Suprapubic skin (tissue), 4 donors: ENCODE data around the gene CSRP1. TPM values are rescaled to one million over a fixed set of nuclear protein-coding genes. Genes with fewer than 3 reads are reported as not detected.

ENCODE experiments used
- DNase-seq, 2 donors: peaks; one replicate each; pipeline ENCODE4 v3.0.0-alpha.2; 2019; ENCODE audit warnings: low spot score in 2 of 2
- H3K27ac ChIP-seq: fragments of 200-600 bp; sonication (generic); one replicate; pipeline ENCODE4 v1.5.1; 2019
- H3K27me3 ChIP-seq: fragments of 200-600 bp; sonication (generic); one replicate; pipeline ENCODE4 v1.5.1; 2019
- H3K36me3 ChIP-seq: fragments of 200-600 bp; sonication (generic); one replicate; pipeline ENCODE4 v1.5.1; 2019
- H3K4me1 ChIP-seq: fragments of 200-600 bp; sonication (generic); one replicate; pipeline ENCODE4 v1.5.1; 2019
- H3K4me3 ChIP-seq: fragments of 200-600 bp; sonication (generic); one replicate; pipeline ENCODE4 v1.5.1; 2019; ENCODE audit warnings: mild to moderate bottlenecking
- H3K9me3 ChIP-seq: fragments of 200-600 bp; sonication (generic); one replicate; pipeline ENCODE4 v1.5.1; 2019
- EP300 ChIP-seq: sonication (generic); formaldehyde crosslinking; IDR thresholded peaks from one replicate; pipeline ENCODE4 v1.6.1; 2017; ENCODE audit warnings: antibody characterized with exemption
- POLR2A ChIP-seq, 2 donors: fragments of 450-650 bp; IDR thresholded peaks; one replicate each; pipeline ENCODE4 v1.6.1; 2017; ENCODE audit warnings: antibody characterized with exemption in 2 of 2, mild to moderate bottlenecking in 2 of 2, moderate library complexity in 2 of 2
- POLR2AphosphoS5 ChIP-seq, 3 donors: sonication (generic); formaldehyde crosslinking; IDR thresholded peaks; one replicate each; pipeline ENCODE4 v1.6.1; 2017; ENCODE audit warnings: antibody characterized with exemption in 3 of 3
- whole genome bisulfite sequencing: methylation state at CpG from one replicate; pipeline ENCODE4 v1.1.5; 2018; 5-methylcytosine and 5-hydroxymethylcytosine counted together
- total RNA-seq, 4 donors: library from RNA; depleted of rRNA; stranded (reverse); fragments of >200 nt; gene quantifications; one replicate each; pipeline ENCODE4 v1.1.0, GENCODE V29; 2016
- TF ChIP-seq, protein P1 (sequence below), 2 donors: fragments of 200-600 bp in 1 of 2; fragments of 450-650 bp in 1 of 2; sonication (generic) in 1 of 2; IDR thresholded peaks; one replicate each; pipeline ENCODE4 v1.5.1; 2016 to 2019; ENCODE audit warnings: antibody characterized with exemption in 2 of 2, mild to moderate bottlenecking in 1 of 2, moderate library complexity in 1 of 2

Gene CSRP1
- 100 to 1,000 TPM; 379 to 436 (median 414) TPM for total RNA-seq

DNA sequence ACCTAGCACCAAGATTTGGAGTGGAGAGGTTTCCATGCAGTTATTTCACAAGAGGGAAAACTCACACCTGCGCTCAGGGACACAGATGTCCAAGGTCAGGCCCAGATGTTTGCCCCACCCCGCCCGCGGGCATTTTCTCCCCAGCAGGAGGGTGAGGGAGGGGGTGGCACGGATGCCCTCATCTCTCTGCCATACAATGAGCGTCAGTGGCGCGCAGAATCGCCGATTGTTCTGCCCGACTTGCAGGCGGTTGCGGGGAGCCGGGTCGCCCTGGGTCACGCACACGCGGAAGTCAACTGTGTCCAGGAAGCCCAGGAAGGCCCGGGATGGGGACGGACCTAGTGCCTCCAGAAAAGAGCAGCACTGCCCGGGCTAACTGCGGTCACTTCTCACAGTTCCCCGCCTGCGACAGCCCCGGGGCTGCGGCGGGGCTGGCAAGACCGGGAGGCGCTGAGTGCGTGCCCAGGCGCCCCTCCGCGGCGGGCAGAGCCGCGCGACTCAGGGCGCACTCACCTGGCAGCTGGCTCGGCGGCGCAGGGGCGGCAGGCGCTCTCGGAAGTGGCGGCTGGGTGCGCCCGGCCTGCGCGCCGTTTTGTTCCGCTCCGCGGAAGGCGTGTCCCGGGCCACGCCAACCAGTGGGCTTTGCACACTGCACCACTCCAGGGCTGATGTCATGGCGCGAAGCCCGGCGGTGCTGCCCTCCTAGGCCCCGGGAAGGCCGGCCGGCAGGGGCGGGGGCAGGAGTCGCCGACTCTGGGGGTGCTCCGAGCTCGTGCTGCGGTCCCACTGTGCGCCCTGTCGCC, at the start of gene CSRP1:
Gene CSRP1 (minus strand): TSS at position 567 of the 803 bp plus-strand sequence. CDS start 10,820 bp downstream, outside the sequence.
- H3K27ac ChIP-seq = peak within 1 kb of the TSS; percentile 91
- H3K4me1 ChIP-seq = peaks cover 60% of the 10 kb centered on the region
- DNase-seq = peak; percentile 88 to 90
- WGBS = 0% methylated on average over 4 of the region's 71 CpGs
- peak within 1 kb of the TSS; percentile 79 for H3K4me3 ChIP-seq
- no peaks in the 10 kb centered on the region for H3K9me3 ChIP-seq
- H3K36me3 ChIP-seq = no peaks in the 10 kb centered on the region
- TF ChIP-seq, protein P1, sequence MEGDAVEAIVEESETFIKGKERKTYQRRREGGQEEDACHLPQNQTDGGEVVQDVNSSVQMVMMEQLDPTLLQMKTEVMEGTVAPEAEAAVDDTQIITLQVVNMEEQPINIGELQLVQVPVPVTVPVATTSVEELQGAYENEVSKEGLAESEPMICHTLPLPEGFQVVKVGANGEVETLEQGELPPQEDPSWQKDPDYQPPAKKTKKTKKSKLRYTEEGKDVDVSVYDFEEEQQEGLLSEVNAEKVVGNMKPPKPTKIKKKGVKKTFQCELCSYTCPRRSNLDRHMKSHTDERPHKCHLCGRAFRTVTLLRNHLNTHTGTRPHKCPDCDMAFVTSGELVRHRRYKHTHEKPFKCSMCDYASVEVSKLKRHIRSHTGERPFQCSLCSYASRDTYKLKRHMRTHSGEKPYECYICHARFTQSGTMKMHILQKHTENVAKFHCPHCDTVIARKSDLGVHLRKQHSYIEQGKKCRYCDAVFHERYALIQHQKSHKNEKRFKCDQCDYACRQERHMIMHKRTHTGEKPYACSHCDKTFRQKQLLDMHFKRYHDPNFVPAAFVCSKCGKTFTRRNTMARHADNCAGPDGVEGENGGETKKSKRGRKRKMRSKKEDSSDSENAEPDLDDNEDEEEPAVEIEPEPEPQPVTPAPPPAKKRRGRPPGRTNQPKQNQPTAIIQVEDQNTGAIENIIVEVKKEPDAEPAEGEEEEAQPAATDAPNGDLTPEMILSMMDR (IDR thresholded peaks at IDR 0.05) = no peak
- TF ChIP-seq POLR2AphosphoS5 (IDR thresholded peaks at IDR 0.05) (peak in 1 of 3 donors; percentile 67), POLR2A (IDR thresholded peaks at IDR 0.05) (peak; percentile 61 to 85), EP300 (no peak)
- H3K27me3 ChIP-seq = no peaks in the 10 kb centered on the region

DNA sequence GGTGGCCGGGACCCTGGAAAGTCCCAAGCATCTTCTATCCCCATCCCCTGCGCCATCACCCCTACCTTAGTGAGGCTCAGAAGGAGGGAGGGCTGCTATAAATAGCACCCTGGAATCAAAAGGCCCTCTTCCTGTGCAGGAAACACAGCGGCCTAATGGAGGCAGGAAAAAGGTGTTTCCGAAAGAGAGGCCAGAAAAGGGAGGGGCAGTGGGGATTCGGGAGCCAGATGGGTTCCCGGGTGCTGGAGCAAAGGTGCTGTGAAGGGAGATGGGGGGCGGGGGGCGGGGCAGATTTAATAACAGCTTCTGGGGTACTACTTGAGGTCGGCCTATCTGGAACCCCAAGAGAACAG, 48.6 kb upstream of the CSRP1 start:
- H3K4me1 ChIP-seq = peaks cover 59% of the 10 kb centered on the region
- no peaks in the 10 kb centered on the region for H3K27me3 ChIP-seq
- H3K9me3 ChIP-seq = no peaks in the 10 kb centered on the region
- no peak overlapping the region for H3K4me3 ChIP-seq
- no peaks in the 10 kb centered on the region for H3K36me3 ChIP-seq
- no peak overlapping the region for H3K27ac ChIP-seq
- TF ChIP-seq POLR2AphosphoS5 (IDR thresholded peaks at IDR 0.05) (no peak), POLR2A (IDR thresholded peaks at IDR 0.05) (no peak), EP300 (no peak)
- TF ChIP-seq, protein P1 (IDR thresholded peaks at IDR 0.05) = no peak
- peak in 1 of 2 donors; percentile 74 for DNase-seq
- 68% methylated on average over 9 of the region's 9 CpGs for WGBS

DNA sequence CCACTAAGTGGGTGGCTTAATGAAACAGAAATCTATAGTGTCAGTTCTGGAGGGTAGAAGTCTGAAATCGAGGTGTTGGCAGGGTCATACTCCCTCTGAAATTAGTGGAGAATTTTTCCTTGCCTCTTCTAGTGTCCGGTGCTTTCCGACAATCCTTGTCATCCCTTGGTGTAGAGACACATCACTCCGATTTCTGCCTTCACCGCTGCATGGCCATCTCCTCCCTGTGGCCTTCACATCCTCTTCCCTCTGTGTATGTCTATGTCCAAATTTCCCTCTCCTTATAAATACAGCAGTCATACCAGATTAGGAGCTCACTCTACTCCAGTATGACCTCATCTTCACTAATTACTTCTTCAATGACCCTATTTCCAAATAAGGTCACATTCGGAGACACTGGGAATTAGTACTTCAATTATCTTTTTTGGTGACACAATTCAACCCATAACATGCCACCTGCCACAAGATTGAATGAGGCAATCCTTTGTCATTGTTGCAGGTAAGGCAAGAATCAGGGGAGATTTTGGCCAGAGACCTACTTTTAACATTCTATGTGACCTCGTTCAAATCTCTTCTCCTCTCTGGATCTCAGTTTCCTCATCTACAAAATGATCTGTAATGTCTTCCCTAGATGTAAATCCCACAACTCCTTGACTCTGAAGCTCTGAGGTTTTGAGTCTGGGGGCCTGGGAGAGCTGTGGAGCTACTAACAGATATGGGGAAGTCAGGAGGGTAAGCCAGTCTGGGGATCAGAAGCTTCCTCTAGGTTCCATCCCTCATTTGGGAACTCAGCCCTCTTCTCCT, 48.1 kb upstream of the CSRP1 start:
- Histone ChIP-seq H3K4me1 (peaks cover 56% of the 10 kb centered on the region), H3K27me3 (no peaks in the 10 kb centered on the region), H3K9me3 (no peaks in the 10 kb centered on the region), H3K36me3 (no peaks in the 10 kb centered on the region), H3K4me3 (no peak overlapping the region), H3K27ac (no peak overlapping the region)
- TF ChIP-seq EP300 (no peak), POLR2A (IDR thresholded peaks at IDR 0.05) (no peak)
- TF ChIP-seq, protein P1 (IDR thresholded peaks at IDR 0.05) = no peak
- DNase-seq = peak in 1 of 2 donors; percentile 24
- WGBS = 85% methylated on average over 7 of the region's 7 CpGs

DNA sequence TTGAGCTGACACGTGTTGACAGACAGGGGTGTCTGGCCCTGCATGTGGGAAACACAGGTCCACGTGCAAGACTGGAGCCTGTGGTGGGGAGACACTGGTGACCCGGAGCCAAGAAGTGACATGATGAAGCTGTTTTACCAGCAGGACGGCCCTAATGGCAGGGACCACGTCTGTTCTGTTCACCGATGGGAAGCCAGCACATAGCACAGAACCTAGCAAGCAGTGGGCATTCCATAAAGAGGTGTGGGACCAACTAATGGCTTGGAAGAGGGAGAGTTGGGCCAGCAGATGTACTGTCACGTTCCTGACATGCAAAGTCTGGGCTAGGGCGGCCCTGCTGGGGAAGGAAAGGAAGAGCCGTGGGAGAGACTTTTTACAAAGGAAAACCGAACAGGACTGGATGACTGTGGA, 47.3 kb upstream of the CSRP1 start:
- Histone ChIP-seq H3K4me3 (no peak overlapping the region), H3K27ac (peak overlapping the region; percentile 60), H3K4me1 (peaks cover 48% of the 10 kb centered on the region), H3K27me3 (no peaks in the 10 kb centered on the region), H3K9me3 (no peaks in the 10 kb centered on the region), H3K36me3 (no peaks in the 10 kb centered on the region)
- TF ChIP-seq POLR2AphosphoS5 (IDR thresholded peaks at IDR 0.05) (no peak), EP300 (no peak), POLR2A (IDR thresholded peaks at IDR 0.05) (no peak)
- TF ChIP-seq, protein P1 (IDR thresholded peaks at IDR 0.05) = no peak
- 62% methylated on average over 8 of the region's 10 CpGs for WGBS
- DNase-seq = peak in 1 of 2 donors; percentile 64
